Endometrial microvascular endothelial cells (primary cell): Measurements from ENCODE around the gene JDP2. TPM values are rescaled to one million over a fixed set of nuclear protein-coding genes. Genes with fewer than 3 reads are reported as not detected.

Experiments
- in situ Hi-C: cut with HindIII; loops from 2 replicates; pipeline ENCODE4 v1.10.0; 2017; ENCODE audit warnings: low sequenced_read_pairs, low pct_unique_long_range_greater_than_20kb; ENCODE audit errors: inconsistent ontology term
- total RNA-seq: library from RNA; depleted of rRNA; stranded (reverse); fragments of >200 nt; gene quantifications from one replicate; pipeline ENCODE4 v1.2.3, GENCODE V29; 2015; ENCODE audit errors: inconsistent ontology term

JDP2 gene
- total RNA-seq, 1 donor from 2014 or later: 2.0 TPM

GRCh38 chr14:75406102-75406501, 21.7 kb upstream of the JDP2 start:
- in situ Hi-C loops: no loop called here

GRCh38 chr14:75406856-75407255, 21.0 kb upstream of the JDP2 start:
- in situ Hi-C loops: no loop called here

- in situ Hi-C loops: no loop called here
Measured at GRCh38 chr14:75409316-75410205, 18.3 kb upstream of the JDP2 start.

GRCh38 chr14:75411214-75411540, 16.6 kb upstream of the JDP2 start:
- in situ Hi-C loops: no loop called here

- in situ Hi-C loops: no loop called here
Measured at GRCh38 chr14:75413013-75413412, 14.8 kb upstream of the JDP2 start.

GRCh38 chr14:75417674-75418073, 10.1 kb upstream of the JDP2 start:
- in situ Hi-C loops: no loop called here

GRCh38 chr14:75418850-75419768, 8.7 kb upstream of the JDP2 start:
- in situ Hi-C loops: no loop called here

- in situ Hi-C loops: no loop called here
Measured at GRCh38 chr14:75422169-75422568, 5.7 kb upstream of the JDP2 start.

- in situ Hi-C loops: no loop called here
Measured at GRCh38 chr14:75424496-75424895, 3.3 kb upstream of the JDP2 start.

- in situ Hi-C loops: no loop called here
Measured at GRCh38 chr14:75425446-75425845, 2.4 kb upstream of the JDP2 start.

- in situ Hi-C loops: no loop called here
Measured at GRCh38 chr14:75426332-75427125, 1.3 kb upstream of the JDP2 start.

- in situ Hi-C loops: no loop called here
Measured at GRCh38 chr14:75427126-75427481, 718 bp upstream of the JDP2 start.

GRCh38 chr14:75428230-75429104, 645 bp downstream of the JDP2 start:
- in situ Hi-C loops: no loop called here

GRCh38 chr14:75429562-75429961, 1.7 kb downstream of the JDP2 start:
- in situ Hi-C loops: no loop called here

GRCh38 chr14:75430116-75430515, 2.3 kb downstream of the JDP2 start:
- in situ Hi-C loops: no loop called here

GRCh38 chr14:75430526-75430925, 2.7 kb downstream of the JDP2 start:
- in situ Hi-C loops: no loop called here

- in situ Hi-C loops: no loop called here
Measured at GRCh38 chr14:75430976-75431375, 3.2 kb downstream of the JDP2 start.

GRCh38 chr14:75431827-75432226, 4.0 kb downstream of the JDP2 start:
- in situ Hi-C loops: no loop called here
